GM12878 (cell line): Measurements from ENCODE around the gene C1R. TPM values are rescaled to one million over a fixed set of nuclear protein-coding genes. Genes with fewer than 3 reads are reported as not detected.

Experiments used
- ATAC-seq: fragments of 200-7000 bp; cut with Tn5 transposase; 3 replicates; pipeline ENCODE4 v1.9.1; 2020; ENCODE audit warnings: mild to moderate bottlenecking, moderate library complexity
- BruUV-seq: library from RNA; stranded (reverse); fragments of 400-500 nt; replicated peaks from 2 replicates; lab custom pipeline; 2021; lab: Mats Ljungman, UMichigan
- CTCF ChIA-PET: fragments of 300-600 bp; sonication (Branson Sonifier 250); formaldehyde crosslinking; extraction: SDS; loops from one replicate; lab custom pipeline; 2021; ENCODE audit warnings: inconsistent platforms; lab: Yijun Ruan, JAX
- POLR2A ChIA-PET: fragments of 350-600 bp; formaldehyde crosslinking; extraction: SDS; loops from one replicate; lab custom pipeline; 2021; ENCODE audit warnings: inconsistent platforms; lab: Charles Lee
- RAD21 ChIA-PET: fragments of 300-600 bp; sonication (Branson Sonifier 250); formaldehyde crosslinking; loops from one replicate; lab custom pipeline; 2023; ENCODE audit warnings: antibody characterized with exemption; ENCODE audit not compliant: unreplicated experiment; lab: Charles Lee
- SMC1A ChIA-PET: fragments of 300-600 bp; sonication (Branson Sonifier 250); formaldehyde crosslinking; loops from one replicate; lab custom pipeline; 2023; ENCODE audit not compliant: unreplicated experiment, uncharacterized antibody; lab: Charles Lee
- DNase-seq: peaks from one replicate; pipeline ENCODE4 v3.0.0-alpha.2; 2011; ENCODE audit warnings: low read depth, low spot score
- FAIRE-seq: peaks from 3 replicates; lab custom pipeline; 2011; peaks lifted over from hg19 to GRCh38; lab: Jason Lieb, UNC
- H2AFZ ChIP-seq: 2 replicates; pipeline ENCODE4 v1.6.0; 2011; ENCODE audit warnings: low read depth, low read length, control low read depth; ENCODE audit not compliant: control insufficient read depth
- H3K27ac ChIP-seq: 2 replicates; pipeline ENCODE4 v1.5.1; 2011; ENCODE audit warnings: control low read depth; ENCODE audit not compliant: control insufficient read depth, insufficient read depth
- H3K27me3 ChIP-seq, 2 experiments: replicated peaks in 1 of 2; 2 replicates each; pipeline versions ENCODE4 v1.6.0 to v1.6.1; 2011; ENCODE audit warnings: low read length in 1 of 2; ENCODE audit not compliant: control insufficient read depth in 2 of 2, insufficient read depth in 2 of 2
- H3K36me3 ChIP-seq, 2 experiments: 2 replicates each; pipeline ENCODE4 v1.5.1; 2011; ENCODE audit warnings: low read length in 1 of 2; ENCODE audit not compliant: control insufficient read depth in 2 of 2, insufficient read depth in 2 of 2
- H3K4me1 ChIP-seq: 2 replicates; pipeline ENCODE4 v1.6.1; 2011; ENCODE audit warnings: mild to moderate bottlenecking, low read length, moderate library complexity, mixed read lengths; ENCODE audit not compliant: control insufficient read depth, insufficient read depth
- H3K4me2 ChIP-seq: 2 replicates; pipeline ENCODE4 v1.6.0; 2011; ENCODE audit warnings: control low read depth; ENCODE audit not compliant: control insufficient read depth, insufficient read depth
- H3K4me3 ChIP-seq: fragments of 200-600 bp; sonication (generic); 2 replicates; pipeline ENCODE4 v1.5.1; 2016
- H3K79me2 ChIP-seq: 2 replicates; pipeline ENCODE4 v1.6.0; 2011; ENCODE audit warnings: low read length; ENCODE audit not compliant: control insufficient read depth, insufficient read depth
- H3K9ac ChIP-seq: 2 replicates; pipeline ENCODE4 v1.8.0; 2011; ENCODE audit warnings: low read length, control low read depth, mixed read lengths; ENCODE audit not compliant: control insufficient read depth, insufficient read depth
- H3K9me3 ChIP-seq: replicated peaks from 3 replicates; pipeline ENCODE4 v1.5.1; 2011; ENCODE audit warnings: mild to moderate bottlenecking, low read length; ENCODE audit not compliant: control insufficient read depth, insufficient read depth
- H4K20me1 ChIP-seq: 2 replicates; pipeline ENCODE4 v1.6.0; 2011; ENCODE audit not compliant: control insufficient read depth, insufficient read depth
- CBX3 ChIP-seq: fragments of 200-600 bp; sonication (generic); IDR thresholded peaks from 2 replicates; pipeline ENCODE4 v1.6.1; 2016; ENCODE audit warnings: low read depth, borderline replicate concordance
- CEBPB ChIP-seq, 2 experiments: fragments of 150-350 bp in 1 of 2; IDR thresholded peaks; 2 replicates each; pipeline ENCODE4 v1.6.1; 2012 to 2014; ENCODE audit warnings: low read depth in 2 of 2, low read length in 2 of 2, borderline replicate concordance in 1 of 2, inconsistent platforms in 1 of 2
- DPF2 ChIP-seq: fragments of 450-650 bp; IDR thresholded peaks from 2 replicates; pipeline ENCODE4 v1.6.1; 2017; ENCODE audit warnings: mild to moderate bottlenecking
- ELK1 ChIP-seq: IDR thresholded peaks from 2 replicates; pipeline ENCODE4 v1.6.1; 2012; ENCODE audit warnings: low read depth, low read length, improper control_type of control experiment
- GATAD2B ChIP-seq: fragments of 450-650 bp; conservative IDR thresholded peaks from 2 replicates; pipeline ENCODE4 v1.6.1; 2017; ENCODE audit warnings: low read depth, mild to moderate bottlenecking, moderate library complexity
- HCFC1 ChIP-seq: fragments of 150-350 bp; IDR thresholded peaks from 2 replicates; pipeline ENCODE4 v1.6.1; 2014; ENCODE audit warnings: low read length
- HDGF ChIP-seq: fragments of 450-650 bp; IDR thresholded peaks from 2 replicates; pipeline ENCODE4 v1.6.1; 2016; ENCODE audit warnings: antibody characterized with exemption
- NR2C2 ChIP-seq: IDR thresholded peaks from 2 replicates; pipeline ENCODE4 v1.6.1; 2011; ENCODE audit warnings: borderline replicate concordance, low read depth; ENCODE audit not compliant: control insufficient read depth, insufficient read length
- PAX8 ChIP-seq: fragments of 450-650 bp; IDR thresholded peaks from 2 replicates; pipeline ENCODE4 v1.6.1; 2017; ENCODE audit warnings: mild to moderate bottlenecking, moderate library complexity
- PML ChIP-seq: IDR thresholded peaks from 2 replicates; pipeline ENCODE4 v1.6.1; 2012; ENCODE audit warnings: low read length, inconsistent platforms
- REST ChIP-seq: IDR thresholded peaks from 2 replicates; pipeline ENCODE4 v1.6.1; 2012; ENCODE audit warnings: mild to moderate bottlenecking, low read depth, low read length
- SIX5 ChIP-seq: IDR thresholded peaks from 2 replicates; pipeline ENCODE4 v1.6.1; 2011; ENCODE audit warnings: mild to moderate bottlenecking, low read depth, low read length, moderate library complexity; ENCODE audit not compliant: severe bottlenecking
- STAT3 ChIP-seq: IDR thresholded peaks from 2 replicates; pipeline ENCODE4 v1.6.1; 2011; ENCODE audit warnings: low read depth, low read length, improper control_type of control experiment
- ZBED1 ChIP-seq: IDR thresholded peaks from 2 replicates; pipeline ENCODE4 v1.6.1; 2016; ENCODE audit warnings: borderline replicate concordance
- ZNF622 ChIP-seq: fragments of 450-650 bp; IDR thresholded peaks from 2 replicates; pipeline ENCODE4 v1.6.1; 2017; ENCODE audit warnings: mild to moderate bottlenecking, inconsistent platforms
- WGBS: methylation state at CpG from one replicate; pipeline ENCODE4 v1.1.6; 2016; ENCODE audit warnings: low lambda C conversion rate; ENCODE audit not compliant: insufficient replicate concordance, insufficient coverage; ENCODE audit errors: missing lambda C conversion rate; 5-methylcytosine and 5-hydroxymethylcytosine counted together
- in situ Hi-C: fragments of 300-500 bp; cut with MboI; formaldehyde crosslinking; loops from 9 replicates; pipeline ENCODE4 v1.14.3; 2018; ENCODE audit warnings: mixed read lengths
- intact Hi-C: fragments of 100-400 bp; cut with micrococcal nuclease; formaldehyde crosslinking; loops from one replicate; pipeline ENCODE4 v1.14.2; 2022; ENCODE audit not compliant: unreplicated experiment
- polyA plus RNA-seq, 11 experiments: library from polyadenylated mRNA; depleted of rRNA in 4 of 11; unstranded in 6 of 11; stranded (reverse) in 5 of 11; fragments of >200 nt; fragmentation: Nextera tagmentation in 4 of 11; fragmentation: Illumina TruSeq in 1 of 11; extraction: Ambion mirVana in 4 of 11; extraction: Trizol in 1 of 11; gene quantifications; 1 replicate in 1 of 11; 2 replicates in 10 of 11; pipeline versions ENCODE4 v1.2.1 to v1.2.3, GENCODE V29; 2011 to 2016; ENCODE audit warnings: inconsistent platforms in 2 of 11, missing spikeins in 2 of 11, low read depth in 1 of 11
- total RNA-seq, 4 experiments: library from RNA; depleted of rRNA in 3 of 4; stranded (reverse); fragments of >200 nt in 3 of 4; fragmentation: Illumina TruSeq in 1 of 4; extraction: Trizol in 1 of 4; gene quantifications; 2 replicates each; pipeline versions ENCODE4 v1.2.1 to v1.2.3, GENCODE V29; 2013 to 2021

The C1R gene
- total and polyA plus RNA-seq, 10 of the 15 experiments (the other 5 are each of a cell fraction or from before 2014, with no cell fraction given) = 0.31 to 1.9 (median 0.96) TPM; not detected in 1

- Histone ChIP-seq H3K4me1 (no peaks in the 10 kb centered on the region), H3K27me3 (no peaks in the 10 kb centered on the region), H3K36me3 (peaks cover 10 to 13% of the 10 kb centered on the region in 2 experiments; a peak in 3 of 4 replicates), H3K4me3 (no peak overlapping the region), H3K27ac (no peak overlapping the region), H3K4me2 (no peak overlapping the region), H2AFZ (no peak overlapping the region), H4K20me1 (no peaks in the 10 kb centered on the region), H3K79me2 (no peaks in the 10 kb centered on the region), H3K9me3 (no peaks in the 10 kb centered on the region; the same call in 2 of the 3 replicates), H3K9ac (no peak overlapping the region)
- no TSS peak for BruUV-seq
- DNase-seq (no peak), ATAC-seq (no peak), FAIRE-seq (no peak)
- ChIA-PET RAD21 (interaction anchor here (0.6 kb wide), 1 partner anchor 31 kb away, joined by 3 read pairs; no protein-coding TSS in a partner anchor), POLR2A (no interaction called here), SMC1A (interaction anchor here (1.2 kb wide), 1 partner anchor 37 kb away, joined by 4 read pairs; no protein-coding TSS in a partner anchor), CTCF (interaction anchor here (0.9 to 2.2 kb wide), 2 partner anchors 26 to 50 kb away, joined by 5 to 7 read pairs; no protein-coding TSS in a partner anchor)
- intact Hi-C loops (no loop called here), in situ Hi-C loops (no loop called here)
- TF ChIP-seq GATAD2B (no peak), HDGF (no peak)
- WGBS = 97% methylated on average over 2 of the region's 2 CpGs
Measured at GRCh38 chr12:7139200-7139599, 47.0 kb upstream of the C1R start.

GRCh38 chr12:7137908-7138307 is 45.7 kb upstream of the C1R start:
- Histone ChIP-seq H3K27me3 (no peaks in the 10 kb centered on the region), H3K4me1 (no peaks in the 10 kb centered on the region), H3K36me3 (peaks cover 10 to 13% of the 10 kb centered on the region in 2 experiments; a peak in 3 of 4 replicates), H3K79me2 (no peaks in the 10 kb centered on the region), H4K20me1 (no peaks in the 10 kb centered on the region), H3K9ac (no peak overlapping the region), H3K27ac (no peak overlapping the region), H3K9me3 (no peaks in the 10 kb centered on the region; the same call in 2 of the 3 replicates), H3K4me2 (no peak overlapping the region), H3K4me3 (no peak overlapping the region), H2AFZ (no peak overlapping the region)
- no peak for FAIRE-seq
- in situ Hi-C loops = no loop called here
- BruUV-seq = no TSS peak
- DNase-seq = no peak
- CTCF ChIA-PET = no interaction called here
- WGBS = 94% methylated on average over 4 of the region's 4 CpGs
- POLR2A ChIA-PET = no interaction called here
- ATAC-seq = no peak
- RAD21 ChIA-PET = no interaction called here
- SMC1A ChIA-PET = no interaction called here
- intact Hi-C loops = no loop called here
- TF ChIP-seq NR2C2 (no peak), CBX3 (no peak), STAT3 (no peak), PAX8 (no peak), SIX5 (no peak), ELK1 (no peak), CEBPB (IDR thresholded peaks at IDR 0.05; ENCODE audit: borderline replicate concordance in 1 of 2, low read depth in 2 of 2, low read length in 2 of 2) (no peak), PML (no peak), ZNF622 (no peak), REST (no peak), ZBED1 (no peak), DPF2 (no peak), HCFC1 (no peak)
